Stomach (tissue), 4 donors: ENCODE measurements around the gene CDH2.

ENCODE experiments used
- EP300 ChIP-seq: sonication (generic); formaldehyde crosslinking; IDR thresholded peaks from one replicate; pipeline ENCODE4 v1.6.1; 2017; ENCODE audit warnings: antibody characterized with exemption
- POLR2A ChIP-seq, 4 donors: fragments of 450-650 bp; IDR thresholded peaks; one replicate each; pipeline ENCODE4 v1.6.1; 2016; ENCODE audit warnings: antibody characterized with exemption in 4 of 4, control low read depth in 2 of 4, mild to moderate bottlenecking in 1 of 4, moderate library complexity in 1 of 4
- POLR2AphosphoS5 ChIP-seq, 3 donors: sonication (generic); formaldehyde crosslinking; IDR thresholded peaks; one replicate each; pipeline ENCODE4 v1.6.1; 2016; ENCODE audit warnings: antibody characterized with exemption in 3 of 3
- TF ChIP-seq, protein P1 (sequence below), 7 experiments: fragments of 450-650 bp in 4 of 7; fragments of 200-600 bp in 3 of 7; sonication (generic) in 3 of 7; IDR thresholded peaks; one replicate each; pipeline ENCODE4 v1.5.1; 2016 to 2019; ENCODE audit warnings: antibody characterized with exemption in 7 of 7, control low read depth in 2 of 7, mild to moderate bottlenecking in 1 of 7

DNA sequence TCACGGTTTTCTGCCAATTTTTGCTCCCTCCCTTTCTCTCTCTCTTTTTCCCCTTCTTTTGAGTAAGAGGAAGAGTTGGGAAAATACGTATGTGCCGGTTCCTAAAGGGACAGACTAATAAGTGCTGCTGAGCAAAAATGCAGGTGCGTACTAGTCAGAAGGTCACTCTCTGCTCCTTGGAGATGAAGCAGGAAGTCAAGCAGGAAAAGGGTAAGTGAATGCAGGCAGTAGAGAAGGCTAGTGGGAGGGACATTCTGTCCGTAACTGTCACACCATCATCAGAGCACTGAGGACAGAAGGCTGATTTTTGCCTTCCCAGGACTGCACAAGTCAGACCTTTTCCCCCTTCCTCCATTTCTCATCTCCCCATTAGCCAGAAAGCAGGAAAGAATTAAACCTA, 105.7 kb downstream of the CDH2 start:
- TF ChIP-seq, protein P1, sequence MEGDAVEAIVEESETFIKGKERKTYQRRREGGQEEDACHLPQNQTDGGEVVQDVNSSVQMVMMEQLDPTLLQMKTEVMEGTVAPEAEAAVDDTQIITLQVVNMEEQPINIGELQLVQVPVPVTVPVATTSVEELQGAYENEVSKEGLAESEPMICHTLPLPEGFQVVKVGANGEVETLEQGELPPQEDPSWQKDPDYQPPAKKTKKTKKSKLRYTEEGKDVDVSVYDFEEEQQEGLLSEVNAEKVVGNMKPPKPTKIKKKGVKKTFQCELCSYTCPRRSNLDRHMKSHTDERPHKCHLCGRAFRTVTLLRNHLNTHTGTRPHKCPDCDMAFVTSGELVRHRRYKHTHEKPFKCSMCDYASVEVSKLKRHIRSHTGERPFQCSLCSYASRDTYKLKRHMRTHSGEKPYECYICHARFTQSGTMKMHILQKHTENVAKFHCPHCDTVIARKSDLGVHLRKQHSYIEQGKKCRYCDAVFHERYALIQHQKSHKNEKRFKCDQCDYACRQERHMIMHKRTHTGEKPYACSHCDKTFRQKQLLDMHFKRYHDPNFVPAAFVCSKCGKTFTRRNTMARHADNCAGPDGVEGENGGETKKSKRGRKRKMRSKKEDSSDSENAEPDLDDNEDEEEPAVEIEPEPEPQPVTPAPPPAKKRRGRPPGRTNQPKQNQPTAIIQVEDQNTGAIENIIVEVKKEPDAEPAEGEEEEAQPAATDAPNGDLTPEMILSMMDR (IDR thresholded peaks at IDR 0.05), result no peak
- TF ChIP-seq POLR2A (IDR thresholded peaks at IDR 0.05) (no peak), EP300 (no peak), POLR2AphosphoS5 (IDR thresholded peaks at IDR 0.05) (no peak)
